ENCODE data around the gene COMTD1.

- TF ChIP-seq, protein P1, sequence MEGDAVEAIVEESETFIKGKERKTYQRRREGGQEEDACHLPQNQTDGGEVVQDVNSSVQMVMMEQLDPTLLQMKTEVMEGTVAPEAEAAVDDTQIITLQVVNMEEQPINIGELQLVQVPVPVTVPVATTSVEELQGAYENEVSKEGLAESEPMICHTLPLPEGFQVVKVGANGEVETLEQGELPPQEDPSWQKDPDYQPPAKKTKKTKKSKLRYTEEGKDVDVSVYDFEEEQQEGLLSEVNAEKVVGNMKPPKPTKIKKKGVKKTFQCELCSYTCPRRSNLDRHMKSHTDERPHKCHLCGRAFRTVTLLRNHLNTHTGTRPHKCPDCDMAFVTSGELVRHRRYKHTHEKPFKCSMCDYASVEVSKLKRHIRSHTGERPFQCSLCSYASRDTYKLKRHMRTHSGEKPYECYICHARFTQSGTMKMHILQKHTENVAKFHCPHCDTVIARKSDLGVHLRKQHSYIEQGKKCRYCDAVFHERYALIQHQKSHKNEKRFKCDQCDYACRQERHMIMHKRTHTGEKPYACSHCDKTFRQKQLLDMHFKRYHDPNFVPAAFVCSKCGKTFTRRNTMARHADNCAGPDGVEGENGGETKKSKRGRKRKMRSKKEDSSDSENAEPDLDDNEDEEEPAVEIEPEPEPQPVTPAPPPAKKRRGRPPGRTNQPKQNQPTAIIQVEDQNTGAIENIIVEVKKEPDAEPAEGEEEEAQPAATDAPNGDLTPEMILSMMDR (IDR thresholded peaks at IDR 0.05), result no peak
- TF ChIP-seq POLR2A (IDR thresholded peaks at IDR 0.05), result no peak
These were observed 37.1 kb upstream of the COMTD1 start for GRCh38 chr10:75272896-75273295.

Data from right lobe of liver (tissue), 4 donors.